SK-N-SH (cell line): Measurements from ENCODE around the gene EZH1. TPM values are rescaled to one million over a fixed set of nuclear protein-coding genes. Genes with fewer than 3 reads are reported as not detected.

Experiments used
- CTCF ChIA-PET: fragments of 300-600, 350-600 bp; formaldehyde crosslinking; extraction: SDS; loops from one replicate; lab custom pipeline; 2021; lab: Yijun Ruan, JAX
- POLR2A ChIA-PET: fragments of 350-600 bp; sonication (Branson Sonifier 250); formaldehyde crosslinking; extraction: SDS; loops from one replicate; lab custom pipeline; 2020; ENCODE audit warnings: antibody characterized with exemption, inconsistent platforms; lab: Yijun Ruan, JAX
- DNase-seq: peaks from one replicate; pipeline ENCODE4 v3.0.0; 2012
- H2AFZ ChIP-seq: fragments of 200-600 bp; sonication (generic); 2 replicates; pipeline ENCODE4 v1.8.1; 2016; ENCODE audit warnings: antibody characterized with exemption, mild to moderate bottlenecking, low read depth
- H3F3A ChIP-seq: fragments of 200-600 bp; sonication (generic); replicated peaks from 2 replicates; pipeline ENCODE3; 2016; ENCODE audit warnings: antibody characterized with exemption, mild to moderate bottlenecking; ENCODE audit not compliant: insufficient read depth
- H3K27ac ChIP-seq, 2 experiments: fragments of 200-500 bp in 1 of 2; fragments of 200-600 bp in 1 of 2; sonication (Bioruptor generic) in 1 of 2; sonication (generic), shearing (Covaris generic) in 1 of 2; 2 replicates each; pipeline versions ENCODE4 v1.5.1 to v1.6.1; 2014 to 2016; ENCODE audit warnings: low read depth in 2 of 2, inconsistent platforms in 1 of 2, low read length in 1 of 2, mild to moderate bottlenecking in 1 of 2, mixed read lengths in 1 of 2
- H3K27me3 ChIP-seq: fragments of 200-600 bp; sonication (generic), shearing (Covaris generic); 2 replicates; pipeline ENCODE4 v1.6.1; 2016; ENCODE audit warnings: mixed run types; ENCODE audit not compliant: insufficient read depth
- H3K36me3 ChIP-seq, 2 experiments: fragments of 200-500 bp in 1 of 2; fragments of 200-600 bp in 1 of 2; sonication (Bioruptor generic) in 1 of 2; sonication (generic) in 1 of 2; replicated peaks in 1 of 2; 2 replicates each; pipeline versions ENCODE3 to v1.5.1; 2014 to 2016; ENCODE audit warnings: low read length in 1 of 2, mild to moderate bottlenecking in 1 of 2; ENCODE audit not compliant: insufficient read depth in 2 of 2, control insufficient read depth in 1 of 2
- H3K4me1 ChIP-seq, 2 experiments: fragments of 200-500 bp in 1 of 2; fragments of 200-600 bp in 1 of 2; sonication (Bioruptor generic) in 1 of 2; sonication (generic), shearing (Covaris generic) in 1 of 2; 2 replicates each; pipeline versions ENCODE4 v1.5.1 to v1.6.1; 2014 to 2016; ENCODE audit warnings: low read depth in 1 of 2, low read length in 1 of 2, mixed run types in 1 of 2; ENCODE audit not compliant: insufficient read depth in 2 of 2, control insufficient read depth in 1 of 2
- H3K4me2 ChIP-seq: fragments of 200-600 bp; sonication (generic), shearing (Covaris generic); 2 replicates; pipeline ENCODE4 v1.6.1; 2017; ENCODE audit warnings: mixed run types
- H3K4me3 ChIP-seq, 2 experiments: fragments of 200-500 bp in 1 of 2; fragments of 200-600 bp in 1 of 2; sonication (Bioruptor generic) in 1 of 2; sonication (generic), shearing (Covaris generic) in 1 of 2; 2 replicates each; pipeline versions ENCODE4 v1.5.1 to v1.8.1; 2014 to 2016; ENCODE audit warnings: low read depth in 2 of 2, inconsistent platforms in 1 of 2, low read length in 1 of 2, mild to moderate bottlenecking in 1 of 2, mixed read lengths in 1 of 2, moderate library complexity in 1 of 2
- H3K79me2 ChIP-seq: fragments of 200-600 bp; sonication (generic); 2 replicates; pipeline ENCODE4 v1.8.1; 2017; ENCODE audit warnings: mild to moderate bottlenecking; ENCODE audit not compliant: insufficient read depth
- H3K9ac ChIP-seq: fragments of 200-600 bp; sonication (generic); 2 replicates; pipeline ENCODE4 v1.6.1; 2017; ENCODE audit warnings: mixed run types
- H3K9me2 ChIP-seq: fragments of 200-600 bp; sonication (generic); 2 replicates; pipeline ENCODE4 v1.6.1; 2017; ENCODE audit warnings: mixed run types
- H3K9me3 ChIP-seq: fragments of 200-600 bp; sonication (generic); 2 replicates; pipeline ENCODE4 v1.6.1; 2017; ENCODE audit warnings: mixed run types, mild to moderate bottlenecking, moderate library complexity
- H4K20me1 ChIP-seq: fragments of 200-600 bp; sonication (generic); 2 replicates; pipeline ENCODE4 v1.6.1; 2017; ENCODE audit warnings: mild to moderate bottlenecking, mixed run types; ENCODE audit not compliant: insufficient read depth
- CHD2 ChIP-seq: fragments of 150-350 bp; IDR thresholded peaks from 2 replicates; pipeline ENCODE4 v1.6.1; 2018; ENCODE audit warnings: low read length; ENCODE audit not compliant: partially characterized antibody
- EZH2phosphoT487 ChIP-seq: fragments of 200-600 bp; sonication (generic); IDR thresholded peaks from 2 replicates; pipeline ENCODE4 v1.6.1; 2017; ENCODE audit warnings: low read depth, mixed run types, mild to moderate bottlenecking, antibody characterized with exemption, moderate library complexity, borderline replicate concordance
- FOSL2 ChIP-seq: IDR thresholded peaks from 2 replicates; pipeline ENCODE4 v1.4.0; 2012; ENCODE audit warnings: low read depth, mild to moderate bottlenecking, moderate library complexity, borderline replicate concordance
- FOXM1 ChIP-seq: IDR thresholded peaks from 2 replicates; pipeline ENCODE4 v1.4.0; 2012; ENCODE audit warnings: low read depth, mild to moderate bottlenecking
- GABPA ChIP-seq: IDR thresholded peaks from 2 replicates; pipeline ENCODE4 v1.4.0; 2012; ENCODE audit warnings: low read depth, mild to moderate bottlenecking
- GATA2 ChIP-seq: sonication (generic); formaldehyde crosslinking; IDR thresholded peaks from 2 replicates; pipeline ENCODE4 v1.5.0; 2020; ENCODE audit warnings: mild to moderate bottlenecking, missing genetic modification reagents
- JUND ChIP-seq: IDR thresholded peaks from 2 replicates; pipeline ENCODE4 v1.4.0; 2012
- POLR2AphosphoS5 ChIP-seq: IDR thresholded peaks from 2 replicates; pipeline ENCODE4 v1.6.1; 2012; ENCODE audit warnings: low read depth, low read length
- RCOR1 ChIP-seq: fragments of 150-350 bp; IDR thresholded peaks from 2 replicates; pipeline ENCODE4 v1.6.1; 2017; ENCODE audit warnings: antibody characterized with exemption, low read length
- RFX5 ChIP-seq: IDR thresholded peaks from 2 replicates; pipeline ENCODE4 v1.6.1; 2012; ENCODE audit warnings: mild to moderate bottlenecking, improper control_type of control experiment, low read length
- RXRA ChIP-seq: IDR thresholded peaks from 2 replicates; pipeline ENCODE4 v1.4.0; 2012; ENCODE audit warnings: low read depth, mild to moderate bottlenecking, borderline replicate concordance
- SIN3A ChIP-seq: IDR thresholded peaks from 2 replicates; pipeline ENCODE4 v1.6.1; 2012; ENCODE audit warnings: low read depth, mild to moderate bottlenecking, low read length, moderate library complexity, borderline replicate concordance
- SMC3 ChIP-seq: IDR thresholded peaks from 2 replicates; pipeline ENCODE4 v1.6.1; 2012; ENCODE audit warnings: low read depth, low read length, improper control_type of control experiment
- TEAD4 ChIP-seq: IDR thresholded peaks from 2 replicates; pipeline ENCODE4 v1.4.0; 2012; ENCODE audit warnings: mild to moderate bottlenecking, borderline replicate concordance; ENCODE audit not compliant: insufficient read depth
- ZBTB33 ChIP-seq: IDR thresholded peaks from 2 replicates; pipeline ENCODE4 v1.4.0; 2012; ENCODE audit warnings: low read depth, borderline replicate concordance
- polyA plus RNA-seq, 3 experiments: library from polyadenylated mRNA; depleted of rRNA; stranded (reverse); fragments of >200 nt; gene quantifications; 2 replicates each; pipeline ENCODE4 v1.2.3, GENCODE V29; 2012
- TF ChIP-seq, protein P1 (sequence below): IDR thresholded peaks from 2 replicates; pipeline ENCODE4 v1.4.0; 2012; ENCODE audit warnings: low read depth, borderline replicate concordance
- TF ChIP-seq, protein P2 (sequence below): fragments of 150-350 bp; IDR thresholded peaks from 2 replicates; pipeline ENCODE4 v1.6.1; 2016; ENCODE audit warnings: mild to moderate bottlenecking, low read depth, low read length
- TF ChIP-seq, protein P3 (sequence below): fragments of 200-600 bp; sonication (generic); IDR thresholded peaks from 2 replicates; pipeline ENCODE4 v1.6.1; 2017; ENCODE audit warnings: antibody characterized with exemption, mild to moderate bottlenecking, moderate library complexity
- TF ChIP-seq, protein P4 (sequence below): IDR thresholded peaks from 2 replicates; pipeline ENCODE4 v1.4.0; 2012; ENCODE audit warnings: low read depth
- TF ChIP-seq, protein P5 (sequence below): IDR thresholded peaks from 2 replicates; pipeline ENCODE4; 2012

EZH1 gene
- polyA plus RNA-seq, 1 of the 3 experiments (the other 2 are of a cell fraction) = 28.6 TPM

DNA sequence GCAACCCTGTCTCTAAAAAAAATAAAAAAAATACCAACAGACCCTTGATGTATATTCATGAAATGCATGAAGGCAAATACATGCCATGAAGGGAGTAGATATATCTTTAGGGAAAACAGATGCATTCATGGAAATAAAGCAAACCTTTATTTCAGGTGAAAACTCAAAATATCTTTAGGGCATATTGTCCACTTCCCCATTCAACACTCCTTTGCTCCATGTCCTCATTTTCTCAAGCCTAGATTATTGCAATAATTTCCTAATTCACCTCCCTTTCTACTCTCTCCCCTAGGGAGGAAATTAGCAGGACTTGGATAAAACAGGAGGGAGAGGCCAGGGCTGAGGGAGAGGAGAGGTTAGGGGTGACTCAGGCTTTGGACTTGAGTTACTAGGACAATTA lies 22.7 kb upstream of the EZH1 start:
- H3K9ac ChIP-seq = no peak overlapping the region
- H4K20me1 ChIP-seq = no peaks in the 10 kb centered on the region
- H3K9me3 ChIP-seq = no peaks in the 10 kb centered on the region
- H3F3A ChIP-seq = peaks cover 3% of the 10 kb centered on the region
- H3K4me2 ChIP-seq = no peak overlapping the region
- no peak overlapping the region for H3K27ac ChIP-seq
- H3K36me3 ChIP-seq = no peaks in the 10 kb centered on the region
- no peak overlapping the region for H2AFZ ChIP-seq
- DNase-seq = no peak
- H3K4me1 ChIP-seq = peaks cover 4 to 5% of the 10 kb centered on the region in 2 experiments; a peak in 2 of 4 replicates
- H3K27me3 ChIP-seq = no peaks in the 10 kb centered on the region
- no peak overlapping the region for H3K4me3 ChIP-seq
- ChIA-PET POLR2A (no interaction called here), CTCF (interaction anchor here (1.2 kb wide), 1 partner anchor 57 kb away, joined by 3 read pairs; the partner anchor contains the start of gene BECN1)
- H3K79me2 ChIP-seq = no peaks in the 10 kb centered on the region
- no peak for TF ChIP-seq RCOR1
- TF ChIP-seq, protein P1, sequence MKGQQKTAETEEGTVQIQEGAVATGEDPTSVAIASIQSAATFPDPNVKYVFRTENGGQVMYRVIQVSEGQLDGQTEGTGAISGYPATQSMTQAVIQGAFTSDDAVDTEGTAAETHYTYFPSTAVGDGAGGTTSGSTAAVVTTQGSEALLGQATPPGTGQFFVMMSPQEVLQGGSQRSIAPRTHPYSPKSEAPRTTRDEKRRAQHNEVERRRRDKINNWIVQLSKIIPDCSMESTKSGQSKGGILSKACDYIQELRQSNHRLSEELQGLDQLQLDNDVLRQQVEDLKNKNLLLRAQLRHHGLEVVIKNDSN = no peak
- no peak for TF ChIP-seq SMC3
- TF ChIP-seq, protein P2, sequence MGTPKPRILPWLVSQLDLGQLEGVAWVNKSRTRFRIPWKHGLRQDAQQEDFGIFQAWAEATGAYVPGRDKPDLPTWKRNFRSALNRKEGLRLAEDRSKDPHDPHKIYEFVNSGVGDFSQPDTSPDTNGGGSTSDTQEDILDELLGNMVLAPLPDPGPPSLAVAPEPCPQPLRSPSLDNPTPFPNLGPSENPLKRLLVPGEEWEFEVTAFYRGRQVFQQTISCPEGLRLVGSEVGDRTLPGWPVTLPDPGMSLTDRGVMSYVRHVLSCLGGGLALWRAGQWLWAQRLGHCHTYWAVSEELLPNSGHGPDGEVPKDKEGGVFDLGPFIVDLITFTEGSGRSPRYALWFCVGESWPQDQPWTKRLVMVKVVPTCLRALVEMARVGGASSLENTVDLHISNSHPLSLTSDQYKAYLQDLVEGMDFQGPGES = no peak
- TF ChIP-seq JUND = no peak
- TF ChIP-seq, protein P3, sequence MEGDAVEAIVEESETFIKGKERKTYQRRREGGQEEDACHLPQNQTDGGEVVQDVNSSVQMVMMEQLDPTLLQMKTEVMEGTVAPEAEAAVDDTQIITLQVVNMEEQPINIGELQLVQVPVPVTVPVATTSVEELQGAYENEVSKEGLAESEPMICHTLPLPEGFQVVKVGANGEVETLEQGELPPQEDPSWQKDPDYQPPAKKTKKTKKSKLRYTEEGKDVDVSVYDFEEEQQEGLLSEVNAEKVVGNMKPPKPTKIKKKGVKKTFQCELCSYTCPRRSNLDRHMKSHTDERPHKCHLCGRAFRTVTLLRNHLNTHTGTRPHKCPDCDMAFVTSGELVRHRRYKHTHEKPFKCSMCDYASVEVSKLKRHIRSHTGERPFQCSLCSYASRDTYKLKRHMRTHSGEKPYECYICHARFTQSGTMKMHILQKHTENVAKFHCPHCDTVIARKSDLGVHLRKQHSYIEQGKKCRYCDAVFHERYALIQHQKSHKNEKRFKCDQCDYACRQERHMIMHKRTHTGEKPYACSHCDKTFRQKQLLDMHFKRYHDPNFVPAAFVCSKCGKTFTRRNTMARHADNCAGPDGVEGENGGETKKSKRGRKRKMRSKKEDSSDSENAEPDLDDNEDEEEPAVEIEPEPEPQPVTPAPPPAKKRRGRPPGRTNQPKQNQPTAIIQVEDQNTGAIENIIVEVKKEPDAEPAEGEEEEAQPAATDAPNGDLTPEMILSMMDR = no peak
- TF ChIP-seq GATA2 = no peak
- TF ChIP-seq, protein P4, sequence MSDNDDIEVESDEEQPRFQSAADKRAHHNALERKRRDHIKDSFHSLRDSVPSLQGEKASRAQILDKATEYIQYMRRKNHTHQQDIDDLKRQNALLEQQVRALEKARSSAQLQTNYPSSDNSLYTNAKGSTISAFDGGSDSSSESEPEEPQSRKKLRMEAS = no peak
- TF ChIP-seq ZBTB33 = no peak
- no peak for TF ChIP-seq GABPA
- TF ChIP-seq RXRA = no peak
- TF ChIP-seq RFX5 = no peak
- no peak for TF ChIP-seq FOSL2
- TF ChIP-seq TEAD4 = no peak
- no peak for TF ChIP-seq POLR2AphosphoS5
- TF ChIP-seq SIN3A = no peak
- TF ChIP-seq, protein P5, sequence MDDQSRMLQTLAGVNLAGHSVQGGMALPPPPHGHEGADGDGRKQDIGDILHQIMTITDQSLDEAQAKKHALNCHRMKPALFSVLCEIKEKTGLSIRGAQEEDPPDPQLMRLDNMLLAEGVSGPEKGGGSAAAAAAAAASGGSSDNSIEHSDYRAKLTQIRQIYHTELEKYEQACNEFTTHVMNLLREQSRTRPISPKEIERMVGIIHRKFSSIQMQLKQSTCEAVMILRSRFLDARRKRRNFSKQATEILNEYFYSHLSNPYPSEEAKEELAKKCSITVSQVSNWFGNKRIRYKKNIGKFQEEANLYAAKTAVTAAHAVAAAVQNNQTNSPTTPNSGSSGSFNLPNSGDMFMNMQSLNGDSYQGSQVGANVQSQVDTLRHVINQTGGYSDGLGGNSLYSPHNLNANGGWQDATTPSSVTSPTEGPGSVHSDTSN = no peak
- no peak for TF ChIP-seq FOXM1
- TF ChIP-seq EZH2phosphoT487 = no peak
- no peak for TF ChIP-seq CHD2
- no peaks in the 10 kb centered on the region for H3K9me2 ChIP-seq
